SU-DHL-6 (cell line): ENCODE data around the gene ARMC5.

Source experiments
- H2AFZ ChIP-seq: fragments of 200-600 bp; sonication (generic); 2 replicates; pipeline ENCODE4 v1.6.1; 2014; ENCODE audit warnings: low read depth, mild to moderate bottlenecking, moderate library complexity, mixed read lengths, antibody characterized with exemption, low read length; ENCODE audit not compliant: severe bottlenecking
- H3F3A ChIP-seq: fragments of 200-600 bp; shearing (Covaris generic); 2 replicates; pipeline ENCODE4 v1.6.0; 2016; ENCODE audit warnings: antibody characterized with exemption, mild to moderate bottlenecking; ENCODE audit not compliant: insufficient read depth
- H3K27ac ChIP-seq: fragments of 200-600 bp; sonication (generic); 2 replicates; pipeline ENCODE4 v1.5.1; 2016; ENCODE audit warnings: low read depth, mild to moderate bottlenecking, low read length, moderate library complexity, mixed read lengths
- H3K27me3 ChIP-seq: fragments of 200-600 bp; sonication (generic), shearing (Covaris generic); 2 replicates; pipeline ENCODE4 v1.6.0; 2014; ENCODE audit warnings: mild to moderate bottlenecking, low read length
- H3K36me3 ChIP-seq: fragments of 200-600 bp; sonication (generic); 2 replicates; pipeline ENCODE4 v1.6.1; 2014; ENCODE audit warnings: mild to moderate bottlenecking, low read length, mixed read lengths
- H3K4me2 ChIP-seq: fragments of 300-600, 200-600 bp; shearing (Covaris generic), sonication (generic); 2 replicates; pipeline ENCODE4 v1.6.0; 2014; ENCODE audit warnings: low read length, low read depth, mild to moderate bottlenecking; ENCODE audit not compliant: poor library complexity, severe bottlenecking
- H3K4me3 ChIP-seq: fragments of 200-600 bp; sonication (generic); 2 replicates; pipeline ENCODE4 v1.5.1; 2014; ENCODE audit warnings: antibody characterized with exemption, low read length, mild to moderate bottlenecking, mixed read lengths; ENCODE audit not compliant: insufficient read depth, poor library complexity, severe bottlenecking
- H3K79me2 ChIP-seq: fragments of 200-600 bp; sonication (generic); 2 replicates; pipeline ENCODE4 v1.6.1; 2014; ENCODE audit warnings: mild to moderate bottlenecking, low read length, moderate library complexity; ENCODE audit not compliant: insufficient read depth
- H3K9ac ChIP-seq: fragments of 200-600 bp; sonication (generic); 2 replicates; pipeline ENCODE4 v1.7.0; 2014; ENCODE audit warnings: mild to moderate bottlenecking, low read length
- H3K9me2 ChIP-seq: fragments of 200-600 bp; sonication (generic); replicated peaks from 2 replicates; pipeline ENCODE4 v1.6.1; 2014; ENCODE audit warnings: low read length; ENCODE audit not compliant: insufficient read depth
- H3K9me3 ChIP-seq: fragments of 200-600 bp; sonication (generic); 2 replicates; pipeline ENCODE4 v1.6.1; 2014; ENCODE audit warnings: low read length, mixed read lengths; ENCODE audit not compliant: insufficient read depth
- H4K20me1 ChIP-seq: fragments of 200-600 bp; sonication (generic); 2 replicates; pipeline ENCODE4 v1.6.1; 2014; ENCODE audit warnings: low read depth, mild to moderate bottlenecking, antibody characterized with exemption, low read length, moderate library complexity, mixed read lengths
- EZH2phosphoT487 ChIP-seq: fragments of 200-600 bp; sonication (generic), shearing (Covaris generic); conservative IDR thresholded peaks from 2 replicates; pipeline ENCODE4 v1.6.1; 2018; ENCODE audit warnings: mild to moderate bottlenecking, antibody characterized with exemption, low read length, moderate library complexity, mixed read lengths
- TF ChIP-seq, protein P1 (sequence below): fragments of 200-600 bp; sonication (generic); IDR thresholded peaks from one replicate; pipeline ENCODE4 v1.5.1; 2017; ENCODE audit warnings: antibody characterized with exemption, mild to moderate bottlenecking, low read length, moderate library complexity; ENCODE audit not compliant: insufficient read depth, poor library complexity, severe bottlenecking

ARMC5 gene

DNA sequence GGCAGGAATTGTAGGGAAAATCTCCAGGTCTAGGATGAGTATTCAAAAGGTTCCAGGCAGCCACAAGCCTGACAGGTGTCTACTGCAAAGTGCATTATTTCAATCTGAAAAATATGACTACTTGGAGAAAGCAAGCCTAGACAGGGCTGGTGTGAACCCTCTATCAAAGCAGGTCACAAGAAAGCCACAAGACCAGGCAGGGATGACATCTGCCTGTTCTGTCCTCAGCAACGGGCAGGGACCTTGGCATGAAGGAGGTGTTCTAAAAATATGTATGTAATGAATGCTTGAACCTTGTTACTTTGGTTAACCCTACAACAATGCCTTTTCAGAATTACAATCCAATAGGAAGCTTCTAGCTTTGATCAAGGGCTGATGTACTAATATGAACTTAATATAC, 30.0 kb upstream of the ARMC5 start:
- Histone ChIP-seq H3K9me2 (no peaks in the 10 kb centered on the region), H3K9me3 (no peaks in the 10 kb centered on the region), H3K27ac (no peak overlapping the region), H3K4me2 (no peak overlapping the region), H2AFZ (no peak overlapping the region), H3F3A (no peaks in the 10 kb centered on the region), H3K36me3 (no peaks in the 10 kb centered on the region), H3K4me3 (no peak overlapping the region), H3K79me2 (no peaks in the 10 kb centered on the region), H3K27me3 (no peaks in the 10 kb centered on the region), H3K9ac (no peak overlapping the region), H4K20me1 (no peaks in the 10 kb centered on the region)
- TF ChIP-seq EZH2phosphoT487 = no peak
- TF ChIP-seq, protein P1, sequence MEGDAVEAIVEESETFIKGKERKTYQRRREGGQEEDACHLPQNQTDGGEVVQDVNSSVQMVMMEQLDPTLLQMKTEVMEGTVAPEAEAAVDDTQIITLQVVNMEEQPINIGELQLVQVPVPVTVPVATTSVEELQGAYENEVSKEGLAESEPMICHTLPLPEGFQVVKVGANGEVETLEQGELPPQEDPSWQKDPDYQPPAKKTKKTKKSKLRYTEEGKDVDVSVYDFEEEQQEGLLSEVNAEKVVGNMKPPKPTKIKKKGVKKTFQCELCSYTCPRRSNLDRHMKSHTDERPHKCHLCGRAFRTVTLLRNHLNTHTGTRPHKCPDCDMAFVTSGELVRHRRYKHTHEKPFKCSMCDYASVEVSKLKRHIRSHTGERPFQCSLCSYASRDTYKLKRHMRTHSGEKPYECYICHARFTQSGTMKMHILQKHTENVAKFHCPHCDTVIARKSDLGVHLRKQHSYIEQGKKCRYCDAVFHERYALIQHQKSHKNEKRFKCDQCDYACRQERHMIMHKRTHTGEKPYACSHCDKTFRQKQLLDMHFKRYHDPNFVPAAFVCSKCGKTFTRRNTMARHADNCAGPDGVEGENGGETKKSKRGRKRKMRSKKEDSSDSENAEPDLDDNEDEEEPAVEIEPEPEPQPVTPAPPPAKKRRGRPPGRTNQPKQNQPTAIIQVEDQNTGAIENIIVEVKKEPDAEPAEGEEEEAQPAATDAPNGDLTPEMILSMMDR = no peak

DNA sequence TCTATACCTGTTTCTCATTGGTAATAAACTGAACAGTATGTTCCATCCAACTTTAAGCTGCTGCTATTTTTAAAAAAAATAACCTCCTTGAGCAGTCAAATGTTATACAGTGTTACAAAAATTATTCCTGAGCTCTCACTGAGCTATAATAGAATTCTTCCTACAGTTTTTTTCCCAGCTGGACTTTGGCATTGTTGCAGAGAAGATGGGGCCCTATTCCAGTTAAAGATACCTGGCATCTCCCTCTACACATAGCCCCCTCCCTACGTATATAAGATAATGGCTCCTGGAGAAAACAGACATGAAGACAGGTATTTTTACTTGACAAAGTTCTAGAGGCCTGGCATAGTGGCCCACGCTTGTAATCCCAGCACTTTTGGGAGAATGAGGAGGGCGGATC, 29.5 kb upstream of the ARMC5 start:
- Histone ChIP-seq H3K9ac (no peak overlapping the region), H3K9me2 (no peaks in the 10 kb centered on the region), H3F3A (no peaks in the 10 kb centered on the region), H3K4me2 (no peak overlapping the region), H3K9me3 (no peaks in the 10 kb centered on the region), H3K27ac (no peak overlapping the region), H3K27me3 (no peaks in the 10 kb centered on the region), H3K4me3 (no peak overlapping the region), H3K36me3 (no peaks in the 10 kb centered on the region), H3K79me2 (no peaks in the 10 kb centered on the region), H4K20me1 (no peaks in the 10 kb centered on the region), H2AFZ (no peak overlapping the region)
- TF ChIP-seq EZH2phosphoT487 = no peak
- TF ChIP-seq, protein P1 = no peak

DNA sequence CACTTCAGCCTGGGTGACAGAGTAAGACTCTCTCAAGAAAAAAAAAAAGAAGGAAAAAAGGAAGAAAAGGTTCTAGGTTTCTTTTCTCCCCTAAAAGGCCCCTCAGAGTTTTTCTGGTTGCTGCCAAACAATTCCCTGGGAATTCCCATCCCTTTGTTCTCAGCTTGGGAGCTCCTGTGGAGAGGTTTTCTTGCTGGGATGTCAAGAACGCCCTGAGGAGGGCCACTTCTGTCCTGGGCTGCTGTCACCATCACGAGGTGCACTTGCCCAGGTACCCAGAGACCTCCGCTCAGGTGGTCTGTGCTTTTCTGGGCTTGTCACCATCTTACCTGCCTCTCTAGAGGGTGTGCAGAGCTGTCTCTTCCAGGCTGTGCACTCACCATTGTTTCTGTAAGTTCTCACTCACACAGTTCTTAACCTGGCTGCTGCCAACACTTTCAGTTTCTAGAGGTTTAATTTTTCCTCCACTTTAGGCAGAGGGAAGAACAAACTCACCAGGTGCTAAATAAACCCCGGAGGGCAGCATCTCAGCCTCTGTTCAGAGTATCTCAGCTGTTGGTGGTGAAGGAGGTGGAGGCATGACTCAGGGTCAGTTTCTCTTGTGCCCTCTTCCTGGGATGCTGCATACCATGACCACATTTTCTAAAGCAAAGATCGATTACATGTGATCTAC, 28.8 kb upstream of the ARMC5 start:
- Histone ChIP-seq H3K4me2 (no peak overlapping the region), H3K27ac (no peak overlapping the region), H3K9me3 (no peaks in the 10 kb centered on the region), H3K27me3 (no peaks in the 10 kb centered on the region), H2AFZ (no peak overlapping the region), H3K4me3 (no peak overlapping the region), H3K79me2 (no peaks in the 10 kb centered on the region), H3F3A (no peaks in the 10 kb centered on the region), H4K20me1 (no peaks in the 10 kb centered on the region), H3K9me2 (no peaks in the 10 kb centered on the region), H3K36me3 (no peaks in the 10 kb centered on the region), H3K9ac (no peak overlapping the region)
- TF ChIP-seq, protein P1 = no peak
- no peak for TF ChIP-seq EZH2phosphoT487
